HepG2 (cell line): ENCODE measurements around the gene TNPO3. TPM values are rescaled to one million over a fixed set of nuclear protein-coding genes. Genes with fewer than 3 reads are reported as not detected.

ENCODE experiments used
- ATAC-seq: fragments of 200-7000 bp; cut with Tn5 transposase; 3 replicates; pipeline ENCODE4 v1.9.1; 2020; ENCODE audit warnings: mild to moderate bottlenecking, moderate library complexity
- BruUV-seq: library from RNA; stranded (reverse); fragments of 400-500 nt; replicated peaks from 2 replicates; lab custom pipeline; 2021; lab: Mats Ljungman, UMichigan
- CTCF ChIA-PET: fragments of 300-600 bp; formaldehyde crosslinking; extraction: SDS; loops from one replicate; lab custom pipeline; 2021; ENCODE audit warnings: low total read pairs, inconsistent platforms, low intra/inter-chr PET ratio; lab: Yijun Ruan, JAX
- POLR2A ChIA-PET: fragments of 350-600 bp; sonication (Branson Sonifier 250); formaldehyde crosslinking; loops from one replicate; lab custom pipeline; 2020; ENCODE audit warnings: antibody characterized with exemption, inconsistent platforms; lab: Yijun Ruan, JAX
- DNase-seq: peaks from one replicate; pipeline ENCODE4 v3.0.0-alpha.2; 2015; ENCODE audit warnings: low spot score
- FAIRE-seq: peaks from 3 replicates; lab custom pipeline; 2011; peaks lifted over from hg19 to GRCh38; lab: Jason Lieb, UNC
- H2AFZ ChIP-seq: one replicate; pipeline ENCODE4 v1.6.1; 2011; ENCODE audit warnings: low read length, inconsistent platforms
- H3K27ac ChIP-seq: fragments of 300-600 bp; 3 replicates; pipeline ENCODE4 v1.8.0; 2011; ENCODE audit warnings: mixed run types, mild to moderate bottlenecking, mixed read lengths, low read length, inconsistent platforms; ENCODE audit not compliant: insufficient read depth; ENCODE audit errors: extremely low read length
- H3K27me3 ChIP-seq, 2 experiments: fragments of 200-600 bp in 1 of 2; 2 replicates in 1 of 2; 3 replicates in 1 of 2; pipeline versions ENCODE4 v1.6.0 to v1.8.0; 2011; ENCODE audit warnings: low read length in 2 of 2, mild to moderate bottlenecking in 2 of 2, moderate library complexity in 2 of 2, inconsistent platforms in 1 of 2; ENCODE audit not compliant: insufficient read depth in 2 of 2, control insufficient read depth in 1 of 2
- H3K36me3 ChIP-seq, 2 experiments: fragments of 200-600 bp in 1 of 2; replicated peaks in 1 of 2; 2 replicates in 1 of 2; 3 replicates in 1 of 2; pipeline versions ENCODE4 v1.5.1 to v1.8.0; 2011; ENCODE audit warnings: low read length in 2 of 2, inconsistent platforms in 1 of 2; ENCODE audit not compliant: insufficient read depth in 2 of 2, control insufficient read depth in 1 of 2
- H3K4me1 ChIP-seq: 2 replicates; pipeline ENCODE4 v1.5.1; 2012; ENCODE audit warnings: low read length, inconsistent platforms; ENCODE audit not compliant: insufficient read depth
- H3K4me2 ChIP-seq: 2 replicates; pipeline ENCODE4 v1.6.0; 2011; ENCODE audit warnings: low read depth, low read length, inconsistent platforms
- H3K4me3 ChIP-seq, 3 experiments: fragments of 200-600 bp in 1 of 3; sonication (generic), shearing (Covaris generic) in 1 of 3; replicated peaks in 1 of 3; 2 replicates each; pipeline ENCODE4 v1.5.1; 2011 to 2016; ENCODE audit warnings: low read length in 3 of 3, inconsistent platforms in 2 of 3, low read depth in 2 of 3, mild to moderate bottlenecking in 2 of 3, control low read depth in 1 of 3, mixed read lengths in 1 of 3; ENCODE audit not compliant: insufficient read depth in 1 of 3
- H3K79me2 ChIP-seq: one replicate; pipeline ENCODE4 v1.6.1; 2011; ENCODE audit warnings: low read length, inconsistent platforms; ENCODE audit not compliant: insufficient read depth
- H3K9ac ChIP-seq: 2 replicates; pipeline ENCODE4 v1.6.0; 2011; ENCODE audit warnings: mild to moderate bottlenecking, low read depth, low read length, inconsistent platforms; ENCODE audit not compliant: insufficient read depth
- H3K9me3 ChIP-seq: 2 replicates; pipeline ENCODE4 v1.5.1; 2012; ENCODE audit warnings: mild to moderate bottlenecking, low read length
- H4K20me1 ChIP-seq: 2 replicates; pipeline ENCODE4 v1.6.0; 2011; ENCODE audit warnings: inconsistent platforms, mild to moderate bottlenecking, low read length, moderate library complexity; ENCODE audit not compliant: insufficient read depth
- ATF7 ChIP-seq, 2 experiments: fragments of 450-650 bp in 1 of 2; sonication (generic) in 1 of 2; formaldehyde crosslinking in 1 of 2; IDR thresholded peaks; 2 replicates each; pipeline versions ENCODE4 v1.4.0 to v1.6.1; 2016 to 2020; ENCODE audit warnings: antibody characterized with exemption in 1 of 2, mild to moderate bottlenecking in 1 of 2, missing genetic modification reagents in 1 of 2
- DNMT3B ChIP-seq: conservative IDR thresholded peaks from 2 replicates; pipeline ENCODE4 v1.6.1; 2016; ENCODE audit warnings: missing biosample characterization, control low read depth
- DPF2 ChIP-seq: sonication (generic); formaldehyde crosslinking; IDR thresholded peaks from 2 replicates; pipeline ENCODE4 v1.4.0; 2020; ENCODE audit warnings: mild to moderate bottlenecking, low read depth, missing genetic modification reagents, borderline replicate concordance
- GATAD1 ChIP-seq: IDR thresholded peaks from 2 replicates; pipeline ENCODE4 v1.6.1; 2016; ENCODE audit warnings: missing genetic modification reagents, missing compliant biosample characterization
- MAFF ChIP-seq: IDR thresholded peaks from 2 replicates; pipeline ENCODE4 v1.6.1; 2011; ENCODE audit warnings: low read depth, low read length, improper control_type of control experiment
- MAFK ChIP-seq, 2 experiments: IDR thresholded peaks in 1 of 2; conservative IDR thresholded peaks in 1 of 2; 2 replicates each; pipeline ENCODE4 v1.6.1; 2011; ENCODE audit warnings: improper control_type of control experiment in 2 of 2, low read length in 2 of 2
- MTA1 ChIP-seq: sonication (generic); formaldehyde crosslinking; IDR thresholded peaks from 2 replicates; pipeline ENCODE4 v1.4.0; 2020; ENCODE audit warnings: missing genetic modification reagents, mild to moderate bottlenecking, borderline replicate concordance
- PREB ChIP-seq: sonication (generic); formaldehyde crosslinking; IDR thresholded peaks from 2 replicates; pipeline ENCODE4 v1.4.0; 2020; ENCODE audit warnings: missing genetic modification reagents
- SSRP1 ChIP-seq: IDR thresholded peaks from 2 replicates; pipeline ENCODE4 v1.6.1; 2016; ENCODE audit warnings: control low read depth
- ZNF143 ChIP-seq: sonication (generic); formaldehyde crosslinking; IDR thresholded peaks from 2 replicates; pipeline ENCODE4 v1.4.0; 2020; ENCODE audit warnings: missing genetic modification reagents
- WGBS: methylation state at CpG from one replicate; pipeline ENCODE4 v1.1.6; 2017; ENCODE audit warnings: low lambda C conversion rate; 5-methylcytosine and 5-hydroxymethylcytosine counted together
- in situ Hi-C: cut with HindIII; loops from 2 replicates; pipeline ENCODE4 v1.10.0; 2017; ENCODE audit warnings: low pct_unique_long_range_greater_than_20kb; ENCODE audit not compliant: extremely low pct_ligation_motif_present
- intact Hi-C: fragments of 100-400 bp; cut with micrococcal nuclease; formaldehyde crosslinking; loops from one replicate; pipeline ENCODE4 v1.10.0; 2022; ENCODE audit not compliant: unreplicated experiment
- polyA plus RNA-seq, 8 experiments: library from polyadenylated mRNA; depleted of rRNA in 3 of 8; stranded (reverse) in 7 of 8; unstranded in 1 of 8; fragments of >200 nt; fragmentation: Illumina TruSeq in 4 of 8; extraction: Trizol in 4 of 8; gene quantifications; 2 replicates each; pipeline versions ENCODE4 v1.2.1 to v1.2.3, GENCODE V29; 2011 to 2016; ENCODE audit warnings: low read depth in 4 of 8, missing spikeins in 1 of 8, mixed read lengths in 1 of 8; ENCODE audit not compliant: insufficient read depth in 1 of 8
- total RNA-seq, 5 experiments: library from RNA; depleted of rRNA; stranded (reverse); fragments of >200 nt; fragmentation: Illumina TruSeq; extraction: Trizol; gene quantifications; 2 replicates each; pipeline ENCODE4 v1.2.3, GENCODE V29; 2016; ENCODE audit warnings: low read depth in 1 of 5

TNPO3 gene
- total and polyA plus RNA-seq, 2 of the 13 experiments (the other 11 are each of a cell fraction or from before 2014, with no cell fraction given) = 23.8 to 44.6 TPM

DNA sequence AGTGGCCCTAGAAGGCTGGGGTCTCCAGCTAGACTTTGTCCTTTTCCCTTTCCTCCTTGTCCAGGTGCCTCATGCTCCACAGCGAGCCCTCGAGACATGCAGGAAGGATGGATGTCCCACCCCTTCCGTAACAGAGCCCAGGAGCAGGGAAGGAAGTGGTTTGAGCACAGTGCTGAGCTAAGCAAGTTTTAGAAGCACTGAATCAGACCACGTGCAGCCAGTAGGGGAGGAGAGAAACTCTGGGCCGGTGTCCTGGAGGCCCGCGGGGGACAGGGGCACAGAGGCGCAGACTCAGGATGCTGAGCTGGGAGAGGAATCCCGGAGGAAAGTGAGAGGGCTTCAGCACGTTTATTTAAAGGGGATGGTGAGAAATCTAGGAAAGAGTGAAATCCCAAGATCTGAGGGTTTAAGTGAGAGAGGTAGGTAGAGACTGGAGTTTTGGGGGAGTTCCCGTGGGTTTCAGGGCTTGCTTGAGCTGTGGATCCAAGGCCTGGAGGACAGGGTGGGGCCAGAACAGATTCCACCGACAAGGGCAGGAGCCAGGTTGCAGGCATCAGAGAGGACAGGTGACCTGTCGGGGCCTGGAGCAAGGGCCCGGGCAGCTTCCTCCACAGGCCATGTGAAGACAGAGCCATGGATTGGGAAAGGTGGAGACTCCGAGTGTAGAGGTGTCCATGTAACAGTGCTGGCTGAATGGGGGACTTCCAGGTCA, 121.6 kb downstream of the TNPO3 start:
- ATAC-seq = no peak
- no peaks in the 10 kb centered on the region for H3K36me3 ChIP-seq
- peaks cover 49% of the 10 kb centered on the region for H3K4me1 ChIP-seq
- peak overlapping the region; percentile 20; the same call in 1 of the 2 replicates for H3K4me2 ChIP-seq
- H3K4me3 ChIP-seq = no peak overlapping the region; a peak in 1 of 6 replicates
- no peak for FAIRE-seq
- TF ChIP-seq MTA1 (no peak), PREB (CRISPR knock-in tag) (no peak), MAFF (peak; percentile 76), GATAD1 (CRISPR knock-in tag) (no peak), ATF7 (IDR thresholded peaks at IDR 0.05) (no peak), ATF7 (CRISPR knock-in tag; IDR thresholded peaks at IDR 0.05) (no peak), MAFK (conservative IDR thresholded peaks at IDR 0.05 in 1 of 2, IDR thresholded peaks at IDR 0.05 in 1 of 2; ENCODE audit: low read length in 2 of 2) (peak; percentile 89)
- no peak overlapping the region for H2AFZ ChIP-seq
- intact Hi-C loops = no loop called here
- no peaks in the 10 kb centered on the region for H4K20me1 ChIP-seq
- no TSS peak for BruUV-seq
- ChIA-PET CTCF (no interaction called here), POLR2A (no interaction called here)
- no peaks in the 10 kb centered on the region for H3K79me2 ChIP-seq
- no peaks in the 10 kb centered on the region for H3K9me3 ChIP-seq
- peaks cover 9 to 55% of the 10 kb centered on the region in 2 experiments for H3K27me3 ChIP-seq
- H3K9ac ChIP-seq = no peak overlapping the region
- in situ Hi-C loops = no loop called here
- no peak for DNase-seq
- 14% methylated on average over 9 of the region's 15 CpGs for whole genome bisulfite sequencing
- no peak overlapping the region for H3K27ac ChIP-seq

GRCh38 chr7:128932862-128933179, 122.1 kb downstream of the TNPO3 start:
- no peak for TF ChIP-seq DNMT3B (CRISPR knock-in tag)
- no peak for TF ChIP-seq SSRP1 (CRISPR knock-in tag)
- TF ChIP-seq ZNF143 (CRISPR knock-in tag) = no peak
- TF ChIP-seq DPF2 (CRISPR knock-in tag) = no peak
- TF ChIP-seq, all 625 proteins: peak for 0
- Histone ChIP-seq H3K27me3 (peaks cover 9 to 55% of the 10 kb centered on the region in 2 experiments), H3K4me1 (peaks cover 48% of the 10 kb centered on the region), H3K27ac (no peak overlapping the region), H3K4me3 (no peak overlapping the region), H3K4me2 (no peak overlapping the region), H4K20me1 (no peaks in the 10 kb centered on the region), H2AFZ (no peak overlapping the region), H3K9ac (no peak overlapping the region), H3K36me3 (no peaks in the 10 kb centered on the region), H3K9me3 (no peaks in the 10 kb centered on the region), H3K79me2 (no peaks in the 10 kb centered on the region)
- BruUV-seq = no TSS peak
- DNase-seq (no peak), ATAC-seq (no peak), FAIRE-seq (no peak)
- in situ Hi-C loops = no loop called here
- no CpG with 5 or more reads among the region's 4 CpGs for WGBS
- CTCF ChIA-PET = no interaction called here
- POLR2A ChIA-PET = no interaction called here
- intact Hi-C loops = no loop called here
